RPMI7951 (cell line): ENCODE data around the gene MEA1. TPM values are rescaled to one million over a fixed set of nuclear protein-coding genes. Genes with fewer than 3 reads are reported as not detected.
A peak's percentile ranks its signal among the peaks of the same experiment; 100 is the strongest.
"Not testable (repeated sequence)": the region's sequence is repeated elsewhere in the genome, so short reads cannot be mapped to it uniquely, and the experiment has no call there.

ENCODE experiments used
- DNase-seq: peaks from one replicate; pipeline ENCODE4 v3.0.0-alpha.2; 2012; ENCODE audit warnings: low read depth
- total RNA-seq: library from RNA; depleted of rRNA; stranded (reverse); fragments of >200 nt; shearing (Covaris generic); gene quantifications from 2 replicates; pipeline ENCODE4 v1.2.3, GENCODE V29; 2014

Gene MEA1
- total RNA-seq, 1 experiment from 2014 or later: 131 TPM

DNA sequence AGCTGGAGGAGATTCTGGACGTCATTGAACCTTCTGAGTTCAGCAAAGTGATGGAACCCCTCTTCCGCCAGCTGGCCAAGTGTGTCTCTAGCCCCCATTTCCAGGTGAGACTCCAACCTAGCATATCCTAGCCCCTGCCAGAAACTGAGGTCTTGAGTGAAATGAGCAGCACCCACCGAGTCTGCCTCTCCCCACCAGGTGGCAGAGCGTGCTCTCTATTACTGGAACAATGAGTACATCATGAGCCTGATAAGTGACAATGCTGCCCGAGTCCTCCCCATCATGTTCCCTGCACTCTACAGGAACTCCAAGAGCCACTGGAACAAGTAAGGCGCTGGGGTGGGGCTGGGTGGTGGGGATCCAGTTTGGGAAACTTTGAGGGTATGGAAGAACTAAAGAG is 4.6 kb downstream of the MEA1 start:
- peak; percentile 39 for DNase-seq

DNA sequence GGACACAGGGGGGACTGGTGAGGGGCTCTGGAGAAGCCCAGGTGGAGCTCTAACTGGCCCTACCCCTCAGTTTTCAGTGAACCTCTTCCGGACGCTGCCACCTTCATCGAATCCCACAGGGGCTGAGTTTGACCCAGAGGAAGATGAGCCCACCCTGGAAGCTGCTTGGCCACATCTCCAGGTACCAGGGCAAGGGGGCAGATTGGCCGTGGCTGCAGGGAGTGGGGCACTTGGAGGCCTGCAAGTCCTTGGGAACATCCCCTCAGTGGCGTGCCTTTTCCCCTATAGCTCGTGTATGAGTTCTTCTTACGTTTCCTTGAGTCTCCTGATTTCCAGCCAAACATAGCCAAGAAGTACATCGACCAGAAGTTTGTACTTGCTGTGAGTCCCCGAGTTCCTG is 6.6 kb downstream of the MEA1 start:
- DNase-seq: no peak

DNA sequence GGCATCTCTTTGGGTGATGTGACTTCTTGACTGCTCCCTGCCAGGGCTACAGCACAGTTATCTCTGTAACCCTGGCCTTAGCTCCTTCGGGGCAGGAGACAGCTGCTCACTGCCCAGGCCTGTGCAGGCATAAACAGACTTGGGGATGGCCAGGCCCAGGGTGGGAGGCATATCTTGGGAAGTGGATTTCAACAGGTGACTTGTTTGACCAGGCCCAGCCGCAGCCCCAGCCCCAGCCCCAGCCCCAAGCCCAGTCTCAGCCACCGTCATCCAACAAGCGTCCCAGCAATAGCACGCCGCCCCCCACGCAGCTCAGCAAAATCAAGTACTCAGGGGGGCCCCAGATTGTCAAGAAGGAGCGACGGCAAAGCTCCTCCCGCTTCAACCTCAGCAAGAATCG is 7.5 kb downstream of the MEA1 start:
- no peak for DNase-seq

DNA sequence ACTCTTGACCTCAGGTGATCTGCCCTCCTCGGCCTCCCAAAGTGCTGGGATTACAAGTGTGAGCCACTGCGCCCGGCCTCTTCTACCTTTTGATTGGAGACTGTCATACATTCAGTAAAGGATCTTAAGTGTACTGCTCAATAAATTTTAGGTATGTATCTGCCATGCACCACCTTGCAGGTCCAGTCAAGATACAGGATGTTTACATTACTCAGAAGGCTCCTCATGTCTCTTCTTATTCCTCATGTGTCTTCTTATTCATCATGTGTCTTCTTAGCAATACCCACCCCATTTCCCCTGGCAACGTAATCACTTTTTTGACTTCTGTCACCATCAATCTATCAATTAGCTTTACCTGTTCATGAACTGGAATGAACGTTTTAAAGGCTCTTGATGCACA is 7.9 kb downstream of the MEA1 start:
- DNase-seq: no peak

DNA sequence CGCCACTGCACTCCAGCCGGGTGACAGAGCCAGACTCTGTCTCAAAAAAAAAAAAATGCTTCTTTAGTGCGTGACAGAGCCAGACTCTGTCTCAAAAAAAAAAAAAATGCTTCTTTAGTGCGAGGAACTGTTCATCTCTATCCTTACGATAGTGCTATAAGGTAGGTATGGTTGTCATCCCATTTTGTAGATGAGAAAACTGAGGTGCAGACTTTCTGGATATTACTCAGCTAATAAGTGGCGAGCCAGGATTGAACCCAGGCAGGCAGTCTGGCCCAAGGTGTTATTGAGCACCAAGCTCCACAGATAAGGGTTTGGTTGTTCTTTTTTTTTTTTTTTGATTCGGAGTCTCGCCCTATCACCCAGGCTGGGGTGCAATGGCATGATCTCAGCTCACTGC is 11.9 kb downstream of the MEA1 start:
- DNase-seq: no peak

DNA sequence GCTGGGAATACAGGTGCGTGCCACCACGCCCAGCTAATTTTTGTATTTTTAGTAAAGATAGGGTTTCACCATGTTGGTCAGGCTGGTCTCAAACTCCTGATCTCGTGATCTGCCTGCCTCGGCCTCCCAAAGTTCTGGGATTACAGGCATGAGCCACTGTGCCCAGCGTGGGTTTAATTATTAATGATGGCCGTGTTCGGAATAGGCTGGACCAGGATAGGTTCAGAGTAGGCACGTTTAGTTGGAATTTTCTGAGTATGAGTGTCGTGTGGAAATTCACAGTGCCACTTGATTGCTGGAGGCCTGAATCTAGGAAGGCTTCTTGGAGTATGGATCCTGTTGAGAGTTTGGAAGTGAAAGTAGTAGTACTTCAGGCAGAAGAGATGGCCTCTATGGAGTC is 15.5 kb downstream of the MEA1 start:
- not testable (repeated sequence) for DNase-seq

DNA sequence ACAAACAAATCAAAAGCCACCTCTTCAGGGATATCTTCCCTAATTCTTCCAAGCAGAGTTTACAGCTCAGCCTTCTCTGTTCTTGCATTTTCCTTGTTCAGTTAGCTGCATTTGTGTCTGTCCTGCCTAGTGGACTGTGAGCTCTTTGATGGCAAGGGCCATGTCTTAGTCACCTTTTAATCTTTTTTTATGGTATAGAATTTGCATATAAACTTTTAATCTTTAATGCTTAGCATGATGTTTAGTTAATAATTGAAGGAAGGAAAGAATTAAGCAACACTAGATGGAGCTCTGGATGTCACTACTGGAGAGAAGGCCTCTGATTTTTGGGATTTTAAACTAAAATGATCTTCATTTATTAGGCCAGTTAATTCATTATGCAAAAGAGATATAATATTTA is 17.2 kb downstream of the MEA1 start:
- DNase-seq: no peak

DNA sequence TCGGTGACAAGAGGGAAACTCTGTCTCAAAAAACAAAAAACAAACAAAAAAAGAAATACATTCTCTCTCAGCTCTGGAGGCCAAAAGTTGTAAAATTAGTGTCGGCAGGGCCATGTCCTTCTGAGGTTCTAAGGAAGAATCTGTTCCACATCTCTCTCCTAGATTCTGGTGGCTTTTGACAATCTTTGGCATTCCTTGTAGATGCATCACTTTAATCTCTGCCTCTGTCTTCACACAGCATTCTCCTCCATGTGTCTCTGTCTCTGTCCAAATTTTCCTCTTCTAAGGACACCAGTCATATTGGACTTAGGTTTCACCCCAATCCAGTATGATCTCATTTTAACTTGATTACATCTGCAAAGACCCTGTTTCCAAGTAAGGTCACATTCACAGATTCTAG is 20.3 kb downstream of the MEA1 start:
- DNase-seq: no peak

DNA sequence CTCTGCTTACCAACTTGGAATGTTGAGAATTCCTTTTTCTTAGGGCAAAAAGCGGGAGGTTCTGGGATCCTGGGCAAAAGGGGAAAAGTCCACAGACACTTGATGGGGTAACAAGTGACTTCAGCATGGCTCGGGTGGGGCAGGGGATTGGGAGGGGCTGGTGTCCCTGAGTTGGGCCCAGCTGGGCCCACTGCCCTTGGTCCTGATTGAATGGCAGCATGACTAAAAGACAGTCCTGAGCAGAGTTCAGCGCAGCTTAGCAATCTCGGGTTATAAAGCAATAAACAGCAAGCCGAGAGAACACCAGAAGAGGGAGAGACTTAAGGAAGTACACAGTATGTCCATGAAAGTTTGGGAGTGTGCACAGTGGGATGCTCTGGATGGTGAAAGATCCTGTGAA is 23.8 kb downstream of the MEA1 start:
- DNase-seq: no peak

DNA sequence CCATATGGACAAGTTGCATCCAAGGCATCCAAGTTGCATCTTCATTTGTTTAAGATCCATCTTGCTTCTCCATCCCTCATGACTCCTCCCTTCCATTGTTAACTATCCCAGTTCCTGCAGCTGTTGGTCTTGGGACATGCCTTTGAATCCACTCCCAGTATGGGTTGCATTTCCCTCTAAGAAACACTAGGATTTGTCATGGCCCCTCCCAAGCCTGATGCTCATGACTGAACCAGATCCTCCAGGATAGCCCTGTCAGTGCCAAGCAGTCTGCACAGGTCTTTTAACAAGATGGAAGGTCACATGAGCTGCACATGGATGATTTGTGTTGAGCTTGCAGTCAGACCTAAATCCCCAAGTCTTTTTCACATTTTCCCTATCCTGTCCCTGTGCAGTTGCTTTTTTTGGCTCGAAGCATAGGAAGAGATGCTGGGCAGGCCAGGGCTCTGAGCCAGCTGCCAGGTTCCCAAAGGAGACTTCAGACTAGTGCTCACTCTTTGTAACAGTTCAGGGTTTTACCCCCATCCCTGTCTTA is 25.2 kb downstream of the MEA1 start:
- no peak for DNase-seq

DNA sequence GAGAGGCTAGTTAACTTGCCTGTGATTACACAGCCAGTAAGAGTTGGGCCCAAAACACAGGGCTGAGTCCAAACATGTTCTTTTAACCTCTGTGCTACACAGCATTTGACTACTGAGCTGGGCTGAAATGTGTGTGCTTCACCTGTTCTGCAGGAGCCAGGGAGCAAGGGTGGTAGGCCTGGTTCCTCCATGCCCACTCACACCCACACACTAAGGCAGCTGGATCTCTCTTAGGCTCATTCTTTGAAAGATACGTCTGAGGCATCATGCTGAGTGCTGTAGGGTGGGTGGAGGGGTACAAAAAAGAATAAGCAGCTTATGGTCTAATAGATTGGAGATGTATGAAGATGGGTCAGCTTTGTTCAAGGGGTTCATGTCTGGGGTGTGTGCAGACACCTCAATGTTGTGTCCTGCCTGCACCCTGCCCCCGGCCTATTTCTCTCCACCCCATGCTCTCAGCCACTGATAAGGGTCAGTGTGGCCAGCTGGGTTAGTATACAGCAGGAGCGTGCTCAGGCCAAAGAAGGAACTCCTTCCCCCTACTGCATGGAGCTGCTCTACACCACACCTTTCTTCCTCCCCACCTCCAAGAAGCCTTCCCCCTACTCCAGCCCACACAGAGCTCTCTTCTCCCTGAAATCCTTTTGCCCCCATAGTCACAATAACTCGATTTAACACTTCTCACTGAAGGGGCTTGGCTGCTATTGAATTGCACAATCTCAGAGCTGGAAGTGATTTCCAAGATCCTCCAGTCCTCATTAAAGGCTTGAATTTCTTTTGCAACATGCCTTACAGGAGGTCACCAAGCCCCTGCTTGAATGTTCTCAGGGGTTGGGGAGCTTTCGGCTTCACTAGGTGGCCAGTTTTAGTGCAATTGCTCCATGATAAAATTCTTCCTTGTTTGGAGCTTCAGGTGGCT is 26.0 kb downstream of the MEA1 start:
- DNase-seq: no peak

DNA sequence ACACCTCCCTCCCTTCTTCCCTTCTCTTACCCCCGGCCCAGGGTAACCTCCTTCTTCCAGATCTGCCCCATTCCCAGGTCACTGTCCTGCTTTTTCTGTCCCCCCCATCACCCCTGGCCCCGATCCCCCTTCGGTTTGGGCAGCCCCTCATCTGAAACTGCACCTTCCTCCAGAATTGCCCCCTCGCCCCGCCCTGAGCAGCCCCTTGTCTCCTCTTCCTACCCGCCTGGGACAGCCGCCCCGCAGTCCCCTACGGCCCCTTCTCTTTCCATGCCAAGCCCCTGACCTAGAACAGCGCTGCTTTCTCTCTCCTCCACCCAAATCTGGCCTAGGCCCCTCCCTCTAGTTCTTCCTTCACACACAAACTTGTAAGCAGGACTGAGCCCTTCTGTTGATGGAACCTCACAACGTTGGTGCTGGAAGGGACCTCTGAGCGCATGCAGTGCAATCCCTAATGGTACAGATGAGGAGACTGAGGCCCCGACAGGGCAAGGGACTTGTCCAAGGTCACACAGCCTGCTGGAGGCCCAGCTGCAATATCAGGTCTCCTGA is 28.7 kb downstream of the MEA1 start:
- peak; percentile 24 for DNase-seq

DNA sequence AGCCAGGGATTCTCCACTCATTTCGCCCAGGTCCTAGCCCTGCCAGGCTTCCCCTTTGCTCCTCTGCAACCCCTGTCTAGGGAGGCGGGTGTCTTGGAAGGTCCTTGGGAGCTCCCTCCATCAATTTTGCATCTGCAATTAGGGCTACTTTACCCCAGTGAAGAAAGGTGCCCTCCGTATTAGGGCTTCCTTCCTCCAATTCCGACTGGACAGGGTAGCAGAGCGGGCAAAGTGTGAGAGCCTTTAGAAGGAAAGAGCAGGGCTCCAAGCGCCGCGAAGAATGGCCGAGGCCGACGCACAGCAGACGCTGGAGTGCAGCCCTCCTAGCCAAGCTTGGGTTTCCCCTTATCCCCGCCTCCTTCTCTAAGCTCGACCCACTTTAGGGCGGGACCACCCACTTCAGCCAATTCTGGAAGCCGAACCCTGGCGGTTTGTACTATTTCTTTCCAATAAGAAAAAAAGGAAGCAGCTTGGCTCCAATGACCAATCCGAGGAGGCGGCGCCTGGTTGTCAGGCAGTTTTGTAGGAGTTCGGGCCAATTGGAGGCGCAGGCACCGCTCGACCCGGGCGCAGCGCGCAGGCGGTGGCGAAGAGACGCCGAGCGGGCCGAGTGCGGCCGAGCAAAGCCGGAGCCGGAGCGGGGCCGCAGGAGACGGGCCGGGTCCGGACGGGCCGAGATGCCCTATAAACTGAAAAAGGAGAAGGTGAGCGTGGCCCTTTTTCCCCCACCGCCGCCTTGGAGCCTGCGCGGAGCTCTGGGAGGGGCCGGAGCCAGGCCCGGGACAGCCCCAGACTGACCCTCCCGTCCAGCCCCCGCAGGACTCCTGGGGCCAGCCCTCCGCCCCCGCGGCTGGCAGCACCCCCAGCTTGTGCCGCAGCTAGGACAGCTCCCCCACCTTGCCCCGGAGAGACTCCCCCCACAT is 29.5 kb downstream of the MEA1 start, which contains the start of gene PPP2R5D:
Gene PPP2R5D (plus strand): TSS at position 570 of the 923 bp plus-strand sequence. CDS start 108 bp downstream, at position 678.
- DNase-seq: peak; percentile 99

DNA sequence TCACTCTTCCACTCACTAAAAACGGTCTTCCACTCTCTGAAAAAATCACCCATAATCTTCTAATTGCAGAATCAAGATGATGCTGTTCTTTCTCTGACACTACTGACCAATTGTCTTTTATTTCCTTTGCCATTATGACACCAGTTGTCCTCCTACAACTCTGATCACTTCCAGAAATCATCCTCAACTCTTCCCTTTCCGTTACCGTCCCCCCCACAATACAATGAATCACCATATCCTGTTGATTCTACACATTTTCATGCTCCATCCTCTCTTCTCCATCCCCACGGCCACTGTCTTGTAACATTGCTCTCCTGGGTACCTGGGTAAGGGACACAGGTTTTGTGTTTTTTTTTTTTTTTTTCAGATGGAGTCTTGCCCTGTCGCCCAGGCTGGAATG is 31.9 kb downstream of the MEA1 start:
- no peak for DNase-seq

DNA sequence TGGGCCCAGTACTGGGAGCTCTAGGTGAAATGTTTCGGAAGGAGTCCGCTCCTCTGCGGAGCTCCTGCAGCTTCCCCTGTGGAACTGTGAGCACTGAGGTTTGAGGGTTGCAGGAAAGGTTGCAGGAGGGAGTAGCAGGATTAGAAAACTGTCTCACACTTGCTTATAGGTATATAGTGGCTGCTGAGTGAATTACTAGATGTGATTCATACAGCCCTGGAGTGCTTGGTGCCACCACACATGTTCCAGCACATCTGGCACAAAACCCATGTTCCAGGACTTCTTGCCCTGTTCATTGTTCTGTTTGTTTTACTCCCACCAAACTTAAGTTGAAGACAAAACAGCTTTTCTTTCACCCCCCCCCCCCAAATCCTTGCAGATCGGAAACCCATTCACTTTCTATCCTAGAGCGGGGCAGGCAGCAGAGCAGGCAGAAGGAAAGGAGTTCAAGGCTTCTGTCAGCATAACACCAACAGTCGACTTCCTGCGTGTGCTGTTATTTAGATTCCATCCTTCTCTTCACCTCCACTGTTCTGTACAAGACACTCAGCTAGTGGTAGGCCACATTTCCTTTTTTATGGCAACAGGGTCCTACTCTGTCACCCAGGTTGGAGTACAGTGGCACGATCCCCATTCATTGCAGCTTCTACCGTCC is 34.1 kb downstream of the MEA1 start:
- DNase-seq: peak; percentile 67

DNA sequence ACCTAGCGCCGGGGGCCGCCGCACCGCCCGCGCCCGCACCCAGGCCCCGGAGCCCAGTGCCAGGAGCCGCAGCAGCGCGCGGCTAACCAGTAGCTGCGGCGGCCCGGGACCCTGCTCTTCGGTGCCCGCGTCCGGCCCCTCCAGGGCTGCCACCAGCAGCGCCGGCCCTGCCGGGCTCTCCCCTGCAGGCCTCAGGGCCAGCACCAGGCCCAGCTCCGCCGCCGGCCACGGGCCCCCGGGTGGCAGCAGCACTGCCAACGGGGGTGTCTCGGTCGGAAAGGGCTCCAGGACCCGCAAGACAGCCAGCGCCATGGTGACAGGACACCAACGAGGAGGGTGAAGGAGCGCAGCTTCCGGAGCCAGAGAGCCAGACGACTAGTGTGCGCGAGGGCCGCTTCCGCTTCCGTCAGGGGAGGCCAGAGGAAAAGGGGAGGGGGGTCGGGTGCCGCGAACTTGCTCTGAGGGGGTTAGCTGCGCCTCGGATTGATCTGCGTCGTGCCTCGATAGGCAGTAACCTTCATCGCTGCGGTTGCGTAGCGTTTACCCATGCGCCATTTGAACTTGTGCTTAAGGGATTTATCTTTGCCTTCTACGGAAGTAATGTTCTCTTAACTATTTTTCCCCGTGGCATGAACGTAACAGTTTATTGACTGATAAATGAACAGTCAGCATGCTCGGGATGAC is 34.8 kb downstream of the MEA1 start, which contains the start of gene PEX6:
Gene PEX6 (minus strand): TSS at position 343 of the 684 bp plus-strand sequence. CDS start 31 bp downstream, at position 312.
- DNase-seq: peak; percentile 87

DNA sequence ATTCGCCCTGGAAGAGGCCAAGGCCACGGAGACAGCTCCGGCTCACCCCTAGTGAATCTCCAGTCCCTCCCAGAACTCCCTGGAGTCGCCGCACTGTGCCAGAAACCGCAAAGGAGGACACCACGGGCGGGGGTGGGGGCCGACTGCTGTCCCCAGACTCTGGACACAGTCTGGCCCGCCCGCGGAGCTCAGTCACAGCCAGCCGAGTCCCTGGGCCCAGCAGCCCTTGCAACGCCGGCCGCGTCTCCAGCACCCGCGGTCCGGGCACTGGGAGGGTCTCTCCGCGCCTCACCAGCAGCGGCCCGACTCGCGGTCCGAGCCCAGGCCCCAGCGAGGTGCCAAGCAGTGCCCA is 35.3 kb downstream of the MEA1 start:
- DNase-seq: peak; percentile 70

DNA sequence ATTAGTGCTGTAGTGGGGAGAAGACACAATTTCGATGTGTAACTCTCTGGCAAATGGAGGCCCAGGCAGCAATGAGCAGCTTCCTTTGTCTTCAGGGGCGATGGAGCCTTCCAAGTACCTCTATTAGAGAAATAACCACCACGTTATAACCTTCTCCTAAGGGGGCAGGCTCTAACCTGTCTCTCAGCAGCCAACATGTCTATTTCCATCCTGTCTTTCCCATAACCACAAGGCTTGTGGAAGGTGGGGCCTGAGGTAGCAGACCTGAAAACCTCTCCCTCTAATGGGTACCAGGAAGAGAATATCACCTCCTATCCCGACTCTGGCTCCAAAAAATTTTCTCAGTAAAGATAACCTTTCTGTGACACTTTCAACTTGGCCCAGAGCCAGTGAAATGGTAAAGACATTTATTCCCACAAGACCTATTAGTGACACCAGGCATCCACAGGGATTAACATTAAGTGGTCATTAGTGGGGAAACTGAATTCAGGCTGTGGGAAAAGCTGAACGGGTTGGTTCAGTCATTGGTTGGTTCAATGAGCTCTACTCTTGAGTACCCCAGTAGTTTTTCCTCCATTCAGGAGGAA is 38.7 kb downstream of the MEA1 start:
- no peak for DNase-seq

DNA sequence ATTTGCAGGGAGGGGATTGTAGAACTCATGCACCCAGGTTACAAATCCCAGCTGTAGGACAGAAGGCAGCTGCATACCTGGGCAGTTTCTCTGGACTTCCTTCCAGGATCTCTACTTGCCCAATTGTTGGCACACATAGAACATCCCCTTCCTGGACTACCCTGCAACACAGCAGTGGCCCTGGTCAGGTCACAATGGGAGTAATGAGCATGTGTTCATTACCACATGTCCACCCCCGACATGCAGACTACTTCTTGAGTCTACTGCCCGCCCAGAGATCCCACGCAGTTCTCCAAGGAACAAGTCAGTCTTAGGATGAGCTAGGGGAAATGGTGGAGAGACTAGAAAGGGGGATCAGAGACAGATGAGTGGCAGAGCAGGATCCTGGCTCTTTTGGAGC is 39.8 kb downstream of the MEA1 start:
- DNase-seq: no peak

DNA sequence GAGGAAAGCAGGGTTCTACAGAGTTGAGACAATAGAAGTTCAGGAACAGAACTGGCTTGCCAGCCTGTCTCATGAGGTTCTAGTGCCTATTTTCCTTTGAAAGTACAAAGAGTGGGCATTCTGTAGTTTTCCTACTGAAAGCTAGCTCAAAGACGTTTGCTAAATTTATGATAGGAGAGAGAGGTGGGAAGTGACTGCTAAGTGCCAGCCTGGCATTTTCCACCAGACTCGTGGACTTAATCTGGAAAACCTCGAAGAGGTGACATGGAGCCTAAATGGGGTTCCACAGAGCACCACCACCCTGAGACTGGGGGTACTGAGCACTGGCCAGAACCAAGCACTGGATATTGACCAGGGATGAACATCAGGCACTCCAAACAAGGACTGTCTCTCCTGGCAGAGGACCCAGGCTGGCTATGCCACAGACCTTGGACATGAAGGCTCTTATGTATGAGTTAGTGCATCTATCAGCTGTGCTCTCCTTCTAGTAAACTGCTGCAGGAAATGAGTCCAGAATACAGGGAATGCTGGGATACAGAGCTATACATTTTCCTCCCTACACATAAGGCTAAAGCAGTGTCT is 41.9 kb downstream of the MEA1 start:
- DNase-seq: no peak
